Stomach (tissue), 19 donors: Measurements from ENCODE around the gene GJA1. TPM values are rescaled to one million over a fixed set of nuclear protein-coding genes. Genes with fewer than 3 reads are reported as not detected.
"Not testable (repeated sequence)": the region's sequence is repeated elsewhere in the genome, so short reads cannot be mapped to it uniquely, and the experiment has no call there.

Experiments
- DNase-seq, 2 donors: peaks; one replicate each; pipeline versions ENCODE4 v3.0.0 to v3.0.0-alpha.2; 2013 to 2019
- H3K27ac ChIP-seq, 5 donors: fragments of 200-600 bp in 4 of 5; sonication (generic) in 4 of 5; one replicate each; pipeline ENCODE4 v1.5.1; 2013 to 2019; ENCODE audit warnings: mild to moderate bottlenecking in 1 of 5, moderate library complexity in 1 of 5
- H3K27me3 ChIP-seq, 3 donors: fragments of 200-600 bp; sonication (generic); one replicate each; pipeline ENCODE4 v1.5.1; 2017 to 2019; ENCODE audit warnings: mixed run types in 1 of 3
- H3K36me3 ChIP-seq, 4 donors: fragments of 200-600 bp; sonication (generic); 1 replicate in 3 of 4; 2 replicates in 1 of 4; pipeline ENCODE4 v1.5.1; 2016 to 2019
- H3K4me1 ChIP-seq, 4 donors: fragments of 200-600 bp; sonication (generic); one replicate each; pipeline ENCODE4 v1.5.1; 2016 to 2019
- H3K4me3 ChIP-seq, 4 donors: fragments of 200-600 bp; sonication (generic) in 3 of 4; one replicate each; pipeline ENCODE4 v1.5.1; 2016 to 2019; ENCODE audit warnings: mild to moderate bottlenecking in 1 of 4
- H3K9me3 ChIP-seq, 4 donors: fragments of 200-600 bp; sonication (generic); one replicate each; pipeline ENCODE4 v1.5.1; 2016 to 2019
- EP300 ChIP-seq: sonication (generic); formaldehyde crosslinking; IDR thresholded peaks from one replicate; pipeline ENCODE4 v1.6.1; 2017; ENCODE audit warnings: antibody characterized with exemption
- POLR2A ChIP-seq, 4 donors: fragments of 450-650 bp; IDR thresholded peaks; one replicate each; pipeline ENCODE4 v1.6.1; 2016; ENCODE audit warnings: antibody characterized with exemption in 4 of 4, control low read depth in 2 of 4, mild to moderate bottlenecking in 1 of 4, moderate library complexity in 1 of 4
- POLR2AphosphoS5 ChIP-seq, 3 donors: sonication (generic); formaldehyde crosslinking; IDR thresholded peaks; one replicate each; pipeline ENCODE4 v1.6.1; 2016; ENCODE audit warnings: antibody characterized with exemption in 3 of 3
- WGBS, 5 donors: extraction: QIAGEN DNeasy Blood & Tissue Kit in 3 of 5; methylation state at CpG; one replicate each; pipeline versions ENCODE4 v1.1.5 to v1.1.7; 2013 to 2018; 5-methylcytosine and 5-hydroxymethylcytosine counted together
- intact Hi-C: fragments of 100-400 bp; cut with DNase I; formaldehyde crosslinking; loops from one replicate; pipeline ENCODE4 v1.15.1; 2023; ENCODE audit warnings: low total_unique reads
- long read RNA-seq, 10 donors: transcript quantifications; one replicate each; lab custom pipeline, GENCODE V29; 2026
- polyA plus RNA-seq, 3 donors: library from polyadenylated mRNA; stranded (reverse); fragments of 200-250 nt; gene quantifications; one replicate each; pipeline ENCODE4 v1.2.3, GENCODE V29; 2013
- total RNA-seq, 5 donors: library from RNA; depleted of rRNA; stranded (reverse); fragments of >200 nt; gene quantifications; one replicate each; pipeline versions ENCODE4 v1.1.0 to v1.2.3, GENCODE V29; 2014 to 2016
- TF ChIP-seq, protein P1 (sequence below), 7 experiments: fragments of 450-650 bp in 4 of 7; fragments of 200-600 bp in 3 of 7; sonication (generic) in 3 of 7; IDR thresholded peaks; one replicate each; pipeline ENCODE4 v1.5.1; 2016 to 2019; ENCODE audit warnings: antibody characterized with exemption in 7 of 7, control low read depth in 2 of 7, mild to moderate bottlenecking in 1 of 7
- donor health status: healthy with polysubstance abuse.
- donor health status: Bipolar disorder and iron deficiency.
- donor health status: healthy.

GJA1 gene
- 10 to 100 TPM in 4 of 5 donors, under 1 TPM in 1; 0.29 to 99.1 (median 47.8) TPM for total RNA-seq
- 10 to 100 TPM in 1 of 3 donors, 1 to 10 TPM in 2; 7.6 to 23.9 (median 9.5) TPM for polyA plus RNA-seq
- long read RNA-seq, donor 1, partial matches to known transcripts = 0 of 3 reads
- long read RNA-seq, donor 1, other reads (novel, unspliced or antisense) = 0 of 3 reads
- long read RNA-seq, donor 2, transcript GJA1-204 (2 exons, 3,152 nt) = major isoform, 5 of 5 reads
- long read RNA-seq, donor 2, partial matches to known transcripts = 0 of 5 reads
- long read RNA-seq, donor 2, other reads (novel, unspliced or antisense) = 0 of 5 reads
- long read RNA-seq, donor 3, partial matches to known transcripts = 0 of 2 reads
- long read RNA-seq, donor 3, other reads (novel, unspliced or antisense) = 0 of 2 reads
- long read RNA-seq, donor 4 = 0 reads
- long read RNA-seq, donor 5, transcript GJA1-204 (2 exons, 3,152 nt) = major isoform, 12 of 12 reads
- long read RNA-seq, donor 5, partial matches to known transcripts = 0 of 12 reads
- long read RNA-seq, donor 5, other reads (novel, unspliced or antisense) = 0 of 12 reads
- long read RNA-seq, donor 6, transcript GJA1-204 (2 exons, 3,152 nt) = major isoform, 14 of 14 reads
- long read RNA-seq, donor 6, partial matches to known transcripts = 0 of 14 reads
- long read RNA-seq, donor 6, other reads (novel, unspliced or antisense) = 0 of 14 reads
- long read RNA-seq, donor 7, transcript GJA1-204 (2 exons, 3,152 nt) = major isoform, 12 of 12 reads
- long read RNA-seq, donor 7, partial matches to known transcripts = 0 of 12 reads
- long read RNA-seq, donor 7, other reads (novel, unspliced or antisense) = 0 of 12 reads
- long read RNA-seq, donor 8, transcript GJA1-204 (2 exons, 3,152 nt) = major isoform, 7 of 7 reads
- long read RNA-seq, donor 8, partial matches to known transcripts = 0 of 7 reads
- long read RNA-seq, donor 8, other reads (novel, unspliced or antisense) = 0 of 7 reads
- long read RNA-seq, donor 9, transcript GJA1-204 (2 exons, 3,152 nt) = major isoform, 6 of 6 reads
- long read RNA-seq, donor 9, partial matches to known transcripts = 0 of 6 reads
- long read RNA-seq, donor 9, other reads (novel, unspliced or antisense) = 0 of 6 reads
- long read RNA-seq, donor 10, transcript GJA1-204 (2 exons, 3,152 nt) = major isoform, 5 of 5 reads
- long read RNA-seq, donor 10, partial matches to known transcripts = 0 of 5 reads
- long read RNA-seq, donor 10, other reads (novel, unspliced or antisense) = 0 of 5 reads

DNA sequence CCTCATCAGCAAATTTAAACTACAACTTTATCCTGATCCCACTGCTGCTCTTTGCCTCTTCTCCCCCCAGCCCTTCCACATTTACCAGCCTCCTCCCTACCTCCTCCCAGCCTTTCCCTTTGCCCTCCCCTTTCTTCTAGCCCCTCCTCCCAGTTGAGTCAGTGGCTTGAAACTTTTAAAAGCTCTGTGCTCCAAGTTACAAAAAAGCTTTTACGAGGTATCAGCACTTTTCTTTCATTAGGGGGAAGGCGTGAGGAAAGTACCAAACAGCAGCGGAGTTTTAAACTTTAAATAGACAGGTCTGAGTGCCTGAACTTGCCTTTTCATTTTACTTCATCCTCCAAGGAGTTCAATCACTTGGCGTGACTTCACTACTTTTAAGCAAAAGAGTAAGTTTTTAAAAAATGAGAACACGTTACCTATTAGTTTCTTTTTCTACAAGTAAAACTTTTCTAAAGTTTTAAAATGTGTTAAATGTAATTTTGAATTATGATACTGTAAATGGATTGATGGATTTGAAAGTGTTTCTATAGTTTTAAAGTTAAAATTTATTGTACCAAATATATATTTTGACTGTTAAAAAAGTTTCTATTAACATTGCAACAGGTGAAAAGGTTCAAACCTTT lies at the start of gene GJA1:
Gene GJA1, plus strand, starts transcription at position 203 of the 626 bp plus-strand sequence. CDS start 11,202 bp downstream, outside the sequence.
- TF ChIP-seq POLR2AphosphoS5 (IDR thresholded peaks at IDR 0.05) = peak in 2 of 3 donors; percentile 56 to 63
- TF ChIP-seq, protein P1, sequence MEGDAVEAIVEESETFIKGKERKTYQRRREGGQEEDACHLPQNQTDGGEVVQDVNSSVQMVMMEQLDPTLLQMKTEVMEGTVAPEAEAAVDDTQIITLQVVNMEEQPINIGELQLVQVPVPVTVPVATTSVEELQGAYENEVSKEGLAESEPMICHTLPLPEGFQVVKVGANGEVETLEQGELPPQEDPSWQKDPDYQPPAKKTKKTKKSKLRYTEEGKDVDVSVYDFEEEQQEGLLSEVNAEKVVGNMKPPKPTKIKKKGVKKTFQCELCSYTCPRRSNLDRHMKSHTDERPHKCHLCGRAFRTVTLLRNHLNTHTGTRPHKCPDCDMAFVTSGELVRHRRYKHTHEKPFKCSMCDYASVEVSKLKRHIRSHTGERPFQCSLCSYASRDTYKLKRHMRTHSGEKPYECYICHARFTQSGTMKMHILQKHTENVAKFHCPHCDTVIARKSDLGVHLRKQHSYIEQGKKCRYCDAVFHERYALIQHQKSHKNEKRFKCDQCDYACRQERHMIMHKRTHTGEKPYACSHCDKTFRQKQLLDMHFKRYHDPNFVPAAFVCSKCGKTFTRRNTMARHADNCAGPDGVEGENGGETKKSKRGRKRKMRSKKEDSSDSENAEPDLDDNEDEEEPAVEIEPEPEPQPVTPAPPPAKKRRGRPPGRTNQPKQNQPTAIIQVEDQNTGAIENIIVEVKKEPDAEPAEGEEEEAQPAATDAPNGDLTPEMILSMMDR (IDR thresholded peaks at IDR 0.05) = no peak
- TF ChIP-seq POLR2A (IDR thresholded peaks at IDR 0.05) = no peak
- no peak for TF ChIP-seq EP300
- peaks cover 0 to 38% (median 12%) of the 10 kb centered on the region in 4 donors for H3K4me1 ChIP-seq
- peaks cover 0 to 20% (median 13%) of the 10 kb centered on the region in 3 donors for H3K27me3 ChIP-seq
- WGBS, 5 donors = 35 to 50% (median 45%) methylated on average over 5 of the region's 5 CpGs
- DNase-seq = peak in 1 of 2 donors; percentile 86
- H3K9me3 ChIP-seq = no peaks in the 10 kb centered on the region
- intact Hi-C loops = loop anchor here (10.0 kb wide), 1 partner anchor 599 kb away; no protein-coding TSS in a partner anchor
- H3K36me3 ChIP-seq = no peaks in the 10 kb centered on the region
- peak within 1 kb of the TSS in 4 of 5 donors; percentile 83 to 85 (median 84) for H3K27ac ChIP-seq
- H3K4me3 ChIP-seq = peak within 1 kb of the TSS; percentile 57 to 66 (median 58)

DNA sequence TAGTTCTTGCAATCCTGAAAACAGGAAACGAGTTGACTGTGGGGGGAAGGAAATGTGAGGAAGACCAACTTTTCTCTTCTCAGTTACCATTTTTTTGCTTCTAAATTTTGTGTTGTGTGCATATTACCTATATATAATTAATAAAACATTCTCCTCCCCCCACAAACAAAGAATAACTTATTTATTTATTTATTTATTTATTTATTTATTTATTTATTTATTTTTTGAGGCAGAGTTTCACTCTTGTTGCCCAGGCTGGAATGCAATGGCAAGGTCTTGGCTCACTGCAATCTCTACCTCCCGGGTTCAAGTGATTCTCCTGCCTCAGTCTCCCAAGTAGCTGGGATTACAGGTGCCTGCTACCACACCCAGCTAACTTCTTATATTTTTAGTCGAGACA lies 48.9 kb upstream of the GJA1 start:
- H3K27ac ChIP-seq, H3K9me3 ChIP-seq, H3K36me3 ChIP-seq, H3K27me3 ChIP-seq, H3K4me1 ChIP-seq, H3K4me3 ChIP-seq, DNase-seq, intact Hi-C loops: not testable (repeated sequence)
- WGBS, 5 donors = 93 to 98% (median 94%) methylated on average over 3 of the region's 3 CpGs

DNA sequence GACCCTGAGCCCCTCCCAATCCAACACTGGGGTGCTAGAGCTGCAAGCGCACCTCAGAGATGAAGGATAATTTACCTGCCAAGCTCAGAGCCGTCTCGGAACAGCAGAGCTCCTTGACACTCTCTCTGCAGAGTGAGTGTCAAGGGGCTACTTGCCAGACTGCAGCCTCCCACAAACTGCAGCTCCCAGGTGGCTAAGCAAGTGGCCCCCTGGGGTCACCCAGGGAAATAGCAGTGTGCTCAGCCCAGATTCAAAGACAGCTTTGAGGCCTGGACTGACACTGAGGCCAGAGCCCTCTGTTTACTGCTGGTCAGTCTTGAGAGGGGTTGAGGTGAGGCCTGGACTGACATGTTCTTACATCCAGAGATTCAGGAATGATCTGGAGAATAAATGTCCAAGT lies 46.0 kb upstream of the GJA1 start:
- H3K4me3 ChIP-seq = no peak overlapping the region
- H3K9me3 ChIP-seq = no peaks in the 10 kb centered on the region
- no peaks in the 10 kb centered on the region for H3K4me1 ChIP-seq
- H3K36me3 ChIP-seq = no peaks in the 10 kb centered on the region
- no peak overlapping the region for H3K27ac ChIP-seq
- intact Hi-C loops = no loop called here
- TF ChIP-seq, protein P1 (IDR thresholded peaks at IDR 0.05) = no peak
- 87 to 95% (median 92%) methylated on average over 3 of the region's 3 CpGs for WGBS, 5 donors
- no peaks in the 10 kb centered on the region for H3K27me3 ChIP-seq
- no peak for DNase-seq

DNA sequence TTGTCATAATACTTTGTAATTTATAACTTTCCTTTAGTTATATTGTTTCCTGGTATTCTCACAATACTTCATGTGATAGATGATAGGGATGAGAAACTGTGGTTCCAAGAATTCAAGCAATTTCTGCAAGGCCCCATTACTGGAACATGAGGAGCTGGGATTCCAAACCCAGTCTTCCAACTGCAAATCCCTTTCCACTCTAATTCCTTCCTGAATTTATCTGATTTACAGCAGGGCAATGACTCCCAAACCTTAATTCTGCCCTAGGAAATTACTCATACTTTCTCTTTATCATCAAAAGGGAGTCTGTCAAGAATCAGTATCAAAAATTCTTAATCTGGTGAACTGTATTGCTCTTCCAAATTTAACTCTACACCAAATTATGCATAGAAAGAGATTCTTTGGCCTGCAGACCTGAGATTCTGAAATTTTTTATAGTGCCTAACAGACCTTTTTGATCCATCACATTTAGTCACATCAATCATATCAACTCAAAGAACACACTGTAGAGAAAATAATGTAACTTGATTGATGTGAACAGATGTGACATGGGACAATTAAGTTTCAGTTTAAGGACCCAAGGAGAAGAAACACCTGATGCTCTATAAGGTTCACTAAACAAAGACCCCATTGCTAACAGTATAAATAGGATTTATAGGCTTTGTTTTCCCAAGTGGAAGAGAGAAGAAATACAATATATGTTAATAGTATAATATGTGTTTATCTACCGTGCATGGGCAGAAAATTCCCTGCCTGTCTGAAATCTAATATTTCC lies 41.5 kb upstream of the GJA1 start:
- WGBS, 5 donors = 62 to 90% (median 85%) methylated on average over 1 of the region's 1 CpG
- TF ChIP-seq, protein P1 (IDR thresholded peaks at IDR 0.05) = no peak
- TF ChIP-seq POLR2A (IDR thresholded peaks at IDR 0.05) (no peak), EP300 (no peak), POLR2AphosphoS5 (IDR thresholded peaks at IDR 0.05) (no peak)
- no peaks in the 10 kb centered on the region for H3K27me3 ChIP-seq
- no peaks in the 10 kb centered on the region for H3K4me1 ChIP-seq
- no peak overlapping the region for H3K27ac ChIP-seq
- intact Hi-C loops = no loop called here
- DNase-seq = no peak
- H3K9me3 ChIP-seq = no peaks in the 10 kb centered on the region
- no peaks in the 10 kb centered on the region for H3K36me3 ChIP-seq
- no peak overlapping the region for H3K4me3 ChIP-seq
